ENCODE measurements around the gene PRR18.
"Not testable (repeated sequence)": the region's sequence is repeated elsewhere in the genome, so short reads cannot be mapped to it uniquely, and the experiment has no call there.

PRR18 gene, protein sequence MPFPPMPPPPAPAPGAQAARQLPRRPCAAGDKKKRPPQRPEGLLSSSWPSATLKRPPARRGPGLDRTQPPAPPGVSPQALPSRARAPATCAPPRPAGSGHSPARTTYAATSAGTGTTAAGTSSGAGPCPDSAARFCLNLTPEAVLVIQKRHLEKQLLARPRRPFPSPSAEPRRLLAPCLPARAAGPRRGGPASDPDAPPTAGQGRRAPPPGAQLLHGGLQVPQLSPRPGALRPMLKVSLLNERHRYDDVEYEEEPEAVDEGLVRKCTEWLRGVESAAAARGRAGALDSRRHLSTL

DNA sequence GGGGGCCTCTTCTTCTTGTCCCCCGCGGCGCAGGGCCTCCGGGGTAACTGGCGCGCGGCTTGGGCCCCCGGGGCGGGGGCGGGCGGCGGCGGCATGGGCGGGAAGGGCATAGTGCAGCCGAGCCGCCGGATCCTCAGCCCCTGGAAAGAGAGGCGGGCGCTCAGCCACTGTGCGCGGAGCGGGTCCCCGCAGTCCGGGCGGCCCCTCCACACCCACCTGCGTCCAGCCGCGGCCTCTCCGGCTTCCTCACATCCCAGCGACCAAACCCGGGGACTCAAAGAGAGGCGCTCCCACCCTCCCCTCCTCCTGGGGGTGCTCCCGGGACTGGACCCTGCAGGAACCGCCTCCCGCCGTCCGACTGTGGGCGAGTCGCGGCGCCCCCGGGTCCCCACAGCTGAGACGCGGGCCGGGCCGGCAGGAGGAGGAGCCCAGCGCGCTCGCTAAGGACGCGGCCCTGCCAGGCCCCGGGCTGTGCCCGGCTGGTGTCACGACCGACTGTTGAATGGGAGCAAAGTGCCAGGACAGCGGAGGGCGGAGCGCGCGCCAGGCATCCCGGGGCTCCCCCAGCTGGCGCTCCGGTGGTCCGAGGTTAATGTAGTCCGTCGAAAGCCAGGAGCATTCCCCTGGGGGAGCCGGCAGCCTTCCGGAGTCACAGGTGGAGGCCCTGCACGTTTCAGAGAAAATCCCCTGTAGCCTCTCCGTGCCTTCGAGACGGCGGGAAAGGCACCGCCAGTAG is at the start of gene PRR18:
Gene PRR18 (minus strand): TSS at position 360 of the 736 bp plus-strand sequence. CDS start 250 bp downstream, at position 110.
- peak within 1 kb of the TSS; percentile 45 for H3K4me3 ChIP-seq (ENCODE audit: low read length)
- peaks cover 6% of the 10 kb centered on the region for H3K4me1 ChIP-seq (ENCODE audit: insufficient read depth, low read length)
- peaks cover 53% of the 10 kb centered on the region for H3K27me3 ChIP-seq (ENCODE audit: insufficient read depth, low read length)
- peak within 1 kb of the TSS; percentile 96 for H2AFZ ChIP-seq (ENCODE audit: low read depth, low read length)
- H3K36me3 ChIP-seq (ENCODE audit: insufficient read depth, low read length), result no peaks in the 10 kb centered on the region
- no peaks in the 10 kb centered on the region for H3K9me3 ChIP-seq (ENCODE audit: low read length)

DNA sequence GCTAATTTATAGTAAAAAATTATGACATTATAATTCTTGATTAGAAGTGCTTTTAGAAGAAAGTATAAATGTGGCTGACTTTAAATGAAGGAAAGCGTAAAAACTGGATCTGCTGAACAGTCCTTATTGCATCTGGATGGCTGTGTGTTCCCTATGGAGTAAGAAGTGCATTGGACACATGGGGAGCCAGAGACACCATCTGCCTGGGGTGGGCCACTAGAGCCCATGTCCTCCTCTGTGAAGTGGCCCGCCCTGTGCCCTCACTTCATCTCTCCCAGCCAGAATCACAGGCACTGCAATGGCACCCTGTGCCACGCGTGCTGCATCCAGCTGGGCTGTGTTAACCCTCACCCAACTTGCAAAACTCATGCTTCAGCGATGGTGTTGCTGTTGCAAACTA is 47.4 kb upstream of the PRR18 start:
- no peaks in the 10 kb centered on the region for H3K27me3 ChIP-seq (ENCODE audit: insufficient read depth, low read length)
- H3K9me3 ChIP-seq (ENCODE audit: low read length), result no peaks in the 10 kb centered on the region
- H3K4me1 ChIP-seq (ENCODE audit: insufficient read depth, low read length), result peaks cover 22% of the 10 kb centered on the region

DNA sequence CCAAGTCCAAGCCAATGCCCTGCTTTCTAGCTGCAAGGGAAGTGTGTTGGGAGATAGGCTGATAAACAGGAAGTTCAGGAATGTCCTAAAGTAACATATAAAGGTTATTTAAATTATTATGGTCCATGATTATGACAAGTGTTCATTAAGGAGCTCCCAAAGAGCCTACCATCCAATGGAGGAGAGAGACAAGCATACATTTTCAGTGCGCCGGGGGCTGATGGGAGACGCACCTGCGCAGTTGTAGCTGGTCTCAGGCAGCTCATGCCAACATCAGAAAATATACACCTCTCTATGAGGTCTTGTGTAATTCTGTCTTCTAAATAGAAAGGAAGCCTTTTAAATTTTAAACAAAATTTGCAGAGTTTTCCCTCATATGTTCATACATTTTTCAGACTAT is 46.8 kb upstream of the PRR18 start:
- no peaks in the 10 kb centered on the region for H3K9me3 ChIP-seq (ENCODE audit: low read length)
- no peak overlapping the region for H2AFZ ChIP-seq (ENCODE audit: low read depth, low read length)
- H3K4me1 ChIP-seq (ENCODE audit: insufficient read depth, low read length), result peaks cover 20% of the 10 kb centered on the region
- no peaks in the 10 kb centered on the region for H3K36me3 ChIP-seq (ENCODE audit: insufficient read depth, low read length)
- H3K4me3 ChIP-seq (ENCODE audit: low read length), result no peak overlapping the region
- H3K27me3 ChIP-seq (ENCODE audit: insufficient read depth, low read length), result no peaks in the 10 kb centered on the region

More for the DNA sequence above, 47.4 kb upstream of the PRR18 start:
- Histone ChIP-seq H3K36me3 (ENCODE audit: insufficient read depth, low read length) (no peaks in the 10 kb centered on the region), H2AFZ (ENCODE audit: low read depth, low read length) (no peak overlapping the region), H3K4me3 (ENCODE audit: low read length) (no peak overlapping the region)

DNA sequence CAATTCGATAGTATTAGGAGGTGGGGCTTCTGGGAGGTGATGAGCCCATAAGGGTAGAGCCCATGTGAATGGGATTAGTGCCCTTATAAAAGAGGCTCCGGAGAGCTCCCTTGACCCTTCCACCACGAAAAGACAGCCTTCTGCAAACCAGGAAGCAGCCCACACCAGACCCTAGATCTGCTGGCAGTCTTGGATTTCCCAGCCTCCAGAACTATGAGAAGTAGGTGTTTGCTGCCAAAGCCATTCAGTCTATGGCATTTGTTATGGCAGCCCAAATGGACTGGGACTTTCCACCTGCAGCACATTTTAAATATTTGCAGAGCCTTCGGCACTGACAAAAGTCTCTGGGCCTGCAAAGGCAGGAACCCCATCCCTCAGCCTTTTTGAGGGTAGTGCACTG is 46.0 kb upstream of the PRR18 start:
- Histone ChIP-seq H3K9me3 (ENCODE audit: low read length) (peaks cover 1% of the 10 kb centered on the region), H3K4me1 (ENCODE audit: insufficient read depth, low read length) (peaks cover 20% of the 10 kb centered on the region), H3K4me3 (ENCODE audit: low read length) (no peak overlapping the region), H2AFZ (ENCODE audit: low read depth, low read length) (no peak overlapping the region), H3K36me3 (ENCODE audit: insufficient read depth, low read length) (no peaks in the 10 kb centered on the region), H3K27me3 (ENCODE audit: insufficient read depth, low read length) (no peaks in the 10 kb centered on the region)

DNA sequence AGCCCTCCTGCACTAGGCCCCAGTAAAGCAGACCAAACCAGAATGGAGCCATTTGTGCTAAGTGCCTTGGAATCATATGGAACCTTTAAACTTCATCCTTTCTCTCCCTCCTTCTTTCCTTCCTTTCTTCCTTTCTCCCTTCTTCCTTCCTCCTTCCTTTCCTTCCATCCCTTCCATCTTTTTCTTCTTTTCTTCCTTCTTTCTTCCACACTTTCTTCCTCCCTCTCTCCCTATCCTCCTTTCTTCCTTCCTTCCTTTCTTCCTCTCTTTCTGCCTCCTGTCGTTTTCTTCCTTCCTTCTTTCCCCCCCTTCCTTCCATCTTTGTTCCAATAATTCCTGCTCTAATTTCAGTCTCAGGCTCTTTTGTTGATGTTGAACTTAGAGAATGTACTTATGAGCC is 45.3 kb upstream of the PRR18 start:
- H3K36me3 ChIP-seq (ENCODE audit: insufficient read depth, low read length), result no peaks in the 10 kb centered on the region
- no peak overlapping the region for H2AFZ ChIP-seq (ENCODE audit: low read depth, low read length)
- peaks cover 3% of the 10 kb centered on the region for H3K9me3 ChIP-seq (ENCODE audit: low read length)
- no peak overlapping the region for H3K4me3 ChIP-seq (ENCODE audit: low read length)
- peaks cover 20% of the 10 kb centered on the region for H3K4me1 ChIP-seq (ENCODE audit: insufficient read depth, low read length)
- no peaks in the 10 kb centered on the region for H3K27me3 ChIP-seq (ENCODE audit: insufficient read depth, low read length)

DNA sequence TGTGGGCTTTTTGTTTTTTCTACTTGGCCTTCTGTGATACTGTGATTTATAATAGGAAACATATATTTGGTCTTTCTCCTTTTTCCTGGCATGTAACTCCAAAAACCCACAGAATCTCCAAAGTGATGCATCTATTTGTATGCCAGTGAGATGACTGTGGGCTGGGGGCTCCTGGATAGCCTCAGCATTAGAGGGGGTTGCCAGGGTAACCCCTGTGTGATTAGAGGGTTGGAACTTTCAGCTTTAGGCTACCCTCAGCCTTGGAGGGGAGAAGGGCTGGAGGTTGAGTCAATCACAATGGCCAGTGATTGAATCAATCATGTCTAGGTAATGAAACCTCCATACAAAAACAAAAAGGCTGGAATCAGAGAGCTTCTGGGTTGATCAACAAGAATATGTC is 44.7 kb upstream of the PRR18 start:
- no peak overlapping the region for H3K4me3 ChIP-seq (ENCODE audit: low read length)
- peaks cover 4% of the 10 kb centered on the region for H3K9me3 ChIP-seq (ENCODE audit: low read length)
- H2AFZ ChIP-seq (ENCODE audit: low read depth, low read length), result peak overlapping the region; percentile 24
- no peaks in the 10 kb centered on the region for H3K27me3 ChIP-seq (ENCODE audit: insufficient read depth, low read length)
- H3K4me1 ChIP-seq (ENCODE audit: insufficient read depth, low read length), result peaks cover 20% of the 10 kb centered on the region
- no peaks in the 10 kb centered on the region for H3K36me3 ChIP-seq (ENCODE audit: insufficient read depth, low read length)

DNA sequence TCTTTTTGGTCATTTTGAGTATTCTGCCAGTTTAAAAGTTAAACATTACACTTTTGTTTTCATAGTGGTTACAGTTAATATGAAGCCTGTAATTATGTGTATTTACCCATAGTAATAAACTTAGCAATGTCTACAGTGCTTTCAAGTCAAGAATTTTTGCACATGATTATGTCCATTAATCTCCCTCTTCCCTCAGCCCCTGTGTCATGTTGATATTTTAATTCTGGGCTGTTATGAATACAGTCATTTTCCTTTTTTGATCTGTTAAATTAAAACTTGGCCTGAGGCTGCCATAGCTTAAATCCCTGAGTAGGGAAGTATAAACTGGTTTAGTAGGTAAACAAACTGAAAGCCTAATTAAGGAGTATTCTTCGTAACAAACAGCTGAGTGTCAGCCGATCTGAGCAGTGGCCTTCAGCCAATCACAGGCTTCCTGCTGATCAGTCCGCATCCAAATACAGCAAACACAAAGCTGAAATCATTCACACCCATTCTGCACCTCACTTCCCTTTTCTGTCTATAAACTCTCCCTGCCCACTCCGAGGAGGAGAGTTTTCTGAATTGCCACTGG is 43.6 kb upstream of the PRR18 start:
- peak overlapping the region; percentile 22 for H2AFZ ChIP-seq (ENCODE audit: low read depth, low read length)
- no peak overlapping the region for H3K4me3 ChIP-seq (ENCODE audit: low read length)
- H3K27me3 ChIP-seq (ENCODE audit: insufficient read depth, low read length), result no peaks in the 10 kb centered on the region
- H3K9me3 ChIP-seq (ENCODE audit: low read length), result peaks cover 4% of the 10 kb centered on the region
- H3K36me3 ChIP-seq (ENCODE audit: insufficient read depth, low read length), result no peaks in the 10 kb centered on the region
- peaks cover 20% of the 10 kb centered on the region for H3K4me1 ChIP-seq (ENCODE audit: insufficient read depth, low read length)

DNA sequence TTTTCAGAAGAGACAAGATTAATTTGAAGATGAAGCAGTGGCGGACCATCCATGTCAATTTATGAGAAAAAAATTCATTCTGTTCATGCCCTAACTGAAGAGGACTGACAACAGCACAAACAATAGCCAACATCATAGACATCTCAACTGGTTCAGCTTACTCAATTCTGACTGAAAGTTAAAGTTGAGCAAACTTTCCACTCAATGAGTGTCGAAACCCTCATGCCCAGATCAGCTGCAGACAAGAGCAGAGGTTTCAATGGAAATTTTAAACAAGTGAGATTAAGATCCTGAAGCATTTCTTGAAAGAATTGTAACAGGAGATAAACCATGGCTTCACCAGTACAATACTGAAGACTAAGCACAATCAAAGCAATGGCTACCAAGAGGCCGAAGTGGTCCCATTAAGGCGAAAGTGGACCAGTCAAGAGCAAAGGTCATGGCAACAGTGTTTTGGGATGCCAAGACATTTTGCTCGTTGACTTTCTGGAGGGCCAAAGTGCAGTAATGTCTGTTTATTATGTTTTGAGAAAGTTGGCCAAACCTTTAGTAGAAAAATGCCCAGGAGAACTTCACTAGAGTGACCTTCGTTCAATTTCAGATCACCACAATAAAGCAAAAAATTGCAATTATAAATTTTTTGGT is 40.2 kb upstream of the PRR18 start:
- Histone ChIP-seq H3K9me3 (ENCODE audit: low read length) (peaks cover 4% of the 10 kb centered on the region), H3K4me3 (ENCODE audit: low read length) (no peak overlapping the region), H2AFZ (ENCODE audit: low read depth, low read length) (no peak overlapping the region), H3K4me1 (ENCODE audit: insufficient read depth, low read length) (peaks cover 19% of the 10 kb centered on the region), H3K27me3 (ENCODE audit: insufficient read depth, low read length) (no peaks in the 10 kb centered on the region), H3K36me3 (ENCODE audit: insufficient read depth, low read length) (no peaks in the 10 kb centered on the region)

DNA sequence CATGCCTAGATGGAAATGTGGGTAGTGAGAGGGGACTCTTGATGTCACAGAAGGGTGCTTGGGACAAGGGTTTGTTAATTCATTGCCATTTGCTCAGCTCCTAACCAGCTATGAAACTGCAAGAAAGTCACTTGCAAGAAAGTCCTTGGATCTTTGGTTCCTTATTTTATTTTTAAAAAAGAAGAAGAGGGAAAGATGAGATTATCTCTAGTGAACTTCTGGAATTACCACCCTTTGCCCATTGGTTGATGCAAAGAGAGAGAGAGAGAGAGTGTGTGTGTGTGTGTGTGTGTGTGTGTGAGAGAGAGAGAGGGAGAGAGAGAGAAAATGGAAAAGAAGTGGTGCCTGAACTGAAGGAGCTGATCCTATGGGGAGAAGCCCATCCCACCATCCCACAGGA is 38.8 kb upstream of the PRR18 start:
- Histone ChIP-seq H2AFZ (ENCODE audit: low read depth, low read length) (no peak overlapping the region), H3K36me3 (ENCODE audit: insufficient read depth, low read length) (no peaks in the 10 kb centered on the region), H3K9me3 (ENCODE audit: low read length) (peaks cover 4% of the 10 kb centered on the region), H3K27me3 (ENCODE audit: insufficient read depth, low read length) (no peaks in the 10 kb centered on the region), H3K4me3 (ENCODE audit: low read length) (no peak overlapping the region), H3K4me1 (ENCODE audit: insufficient read depth, low read length) (peaks cover 9% of the 10 kb centered on the region)

DNA sequence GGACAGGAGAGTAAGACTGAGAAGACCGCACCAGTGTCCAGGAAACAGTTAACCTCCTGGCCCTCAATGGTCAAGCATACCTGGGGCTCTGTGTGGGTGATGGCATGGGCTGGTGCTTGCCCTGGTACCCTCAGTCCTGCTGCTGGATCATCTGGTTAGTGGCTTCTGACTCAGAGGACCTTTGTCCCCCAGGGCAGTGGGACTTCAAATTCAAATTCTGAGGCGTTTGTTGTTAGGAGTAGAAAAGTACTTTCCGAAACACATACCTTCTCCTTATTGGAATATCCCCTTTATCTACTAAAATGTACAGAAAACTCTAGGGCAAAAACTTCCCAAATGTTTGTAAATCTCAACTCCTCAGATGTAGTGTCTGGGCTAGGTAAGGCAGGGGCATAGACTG is 38.3 kb upstream of the PRR18 start:
- peaks cover 4% of the 10 kb centered on the region for H3K9me3 ChIP-seq (ENCODE audit: low read length)
- peaks cover 10% of the 10 kb centered on the region for H3K4me1 ChIP-seq (ENCODE audit: insufficient read depth, low read length)
- no peak overlapping the region for H2AFZ ChIP-seq (ENCODE audit: low read depth, low read length)
- no peaks in the 10 kb centered on the region for H3K27me3 ChIP-seq (ENCODE audit: insufficient read depth, low read length)
- H3K4me3 ChIP-seq (ENCODE audit: low read length), result no peak overlapping the region
- no peaks in the 10 kb centered on the region for H3K36me3 ChIP-seq (ENCODE audit: insufficient read depth, low read length)

DNA sequence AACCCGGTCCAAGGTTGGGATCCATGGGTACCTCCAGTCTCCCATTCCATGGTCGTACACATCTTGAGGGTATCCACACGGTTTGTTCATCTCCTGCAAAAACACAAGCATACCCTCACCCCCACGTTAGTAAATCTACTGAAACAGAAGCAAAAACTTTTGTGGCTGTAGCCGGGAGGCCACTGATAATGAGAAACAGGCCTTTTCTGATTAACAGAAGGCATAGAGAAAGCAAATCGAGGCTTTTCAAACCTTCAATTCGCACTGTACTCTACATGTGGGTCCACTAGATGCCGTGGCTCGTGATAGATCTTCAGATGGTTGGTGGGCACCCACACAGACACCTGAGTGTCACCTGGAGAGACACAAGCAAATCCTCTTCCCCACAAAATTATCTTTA is 37.5 kb upstream of the PRR18 start:
- not testable (repeated sequence) for H3K36me3 ChIP-seq (ENCODE audit: insufficient read depth, low read length); H3K4me3 ChIP-seq (ENCODE audit: low read length)

DNA sequence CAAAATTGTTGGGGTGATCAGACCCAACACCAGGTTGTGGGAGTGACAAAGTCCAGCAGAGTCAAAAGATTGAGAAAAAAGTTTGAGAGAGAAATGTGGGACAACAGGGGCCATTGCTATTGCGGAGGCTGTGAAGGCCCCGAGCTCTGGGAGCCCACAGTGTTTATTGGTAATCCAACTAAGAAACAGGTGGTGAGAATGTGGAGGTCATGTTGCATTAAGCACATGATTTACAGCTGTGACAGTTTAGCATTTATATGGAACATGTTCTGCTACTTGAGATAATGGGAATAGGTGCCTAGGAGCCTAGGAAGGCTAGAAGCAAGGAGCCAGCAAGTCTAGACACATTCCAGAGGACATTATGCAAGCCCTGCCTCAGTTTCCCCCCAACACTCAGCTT is 36.7 kb upstream of the PRR18 start:
- not testable (repeated sequence) for H3K4me3 ChIP-seq (ENCODE audit: low read length); H3K36me3 ChIP-seq (ENCODE audit: insufficient read depth, low read length); H3K9me3 ChIP-seq (ENCODE audit: low read length); H3K27me3 ChIP-seq (ENCODE audit: insufficient read depth, low read length); H2AFZ ChIP-seq (ENCODE audit: low read depth, low read length)
- peaks cover 14% of the 10 kb centered on the region for H3K4me1 ChIP-seq (ENCODE audit: insufficient read depth, low read length)

More for the DNA sequence above, 37.5 kb upstream of the PRR18 start:
- H2AFZ ChIP-seq (ENCODE audit: low read depth, low read length); H3K27me3 ChIP-seq (ENCODE audit: insufficient read depth, low read length); H3K9me3 ChIP-seq (ENCODE audit: low read length): not testable (repeated sequence)
- H3K4me1 ChIP-seq (ENCODE audit: insufficient read depth, low read length), result peaks cover 14% of the 10 kb centered on the region

DNA sequence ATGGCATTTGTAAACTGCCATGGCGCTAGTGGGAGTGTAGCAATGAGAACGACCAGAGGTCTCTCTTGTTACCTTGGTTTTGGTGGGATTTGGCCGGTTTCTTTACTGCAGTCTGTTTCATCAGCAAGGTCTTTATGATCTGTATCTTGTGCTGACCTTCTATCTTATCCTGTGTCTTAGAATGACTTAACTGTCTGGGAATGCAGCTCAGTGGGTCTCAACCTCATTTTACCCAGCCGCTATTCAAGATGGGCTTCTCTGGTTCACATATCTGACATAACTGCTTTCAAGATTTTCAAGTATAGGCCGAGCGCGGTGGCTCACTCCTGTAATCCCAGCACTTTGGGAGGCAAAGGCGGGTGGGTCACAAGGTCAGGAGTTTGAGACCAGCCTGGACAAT is 36.0 kb upstream of the PRR18 start:
- H3K4me1 ChIP-seq (ENCODE audit: insufficient read depth, low read length), result peaks cover 14% of the 10 kb centered on the region
- no peak overlapping the region for H3K4me3 ChIP-seq (ENCODE audit: low read length)
- no peaks in the 10 kb centered on the region for H3K36me3 ChIP-seq (ENCODE audit: insufficient read depth, low read length)
- no peak overlapping the region for H2AFZ ChIP-seq (ENCODE audit: low read depth, low read length)
- H3K9me3 ChIP-seq (ENCODE audit: low read length), result peaks cover 2% of the 10 kb centered on the region
- H3K27me3 ChIP-seq (ENCODE audit: insufficient read depth, low read length), result no peaks in the 10 kb centered on the region
